Measurements from ENCODE around the gene NUDT14.

The NUDT14 gene

GRCh38 chr14:105196265-105196960, 15.3 kb upstream of the NUDT14 start:
- no peak for DNase-seq

GRCh38 chr14:105195522-105196264, 14.6 kb upstream of the NUDT14 start:
- DNase-seq = no peak

- no peak for DNase-seq
These were observed 13.9 kb upstream of the NUDT14 start for GRCh38 chr14:105195051-105195450.

GRCh38 chr14:105193916-105194782, 13.0 kb upstream of the NUDT14 start:
- DNase-seq = peak; percentile 30

- DNase-seq = no peak
These were observed 12.0 kb upstream of the NUDT14 start for GRCh38 chr14:105192866-105193731.

GRCh38 chr14:105187935-105188524, 6.9 kb upstream of the NUDT14 start:
- no peak for DNase-seq

GRCh38 chr14:105187116-105187515, 6.0 kb upstream of the NUDT14 start:
- DNase-seq = no peak

- no peak for DNase-seq
These were observed 4.9 kb upstream of the NUDT14 start for GRCh38 chr14:105185973-105186372.

- no peak for DNase-seq
These were observed 3.9 kb upstream of the NUDT14 start for GRCh38 chr14:105185001-105185400.

- no peak for DNase-seq
These were observed 3.3 kb upstream of the NUDT14 start for GRCh38 chr14:105184461-105184860.

- DNase-seq = no peak
These were observed 1.3 kb upstream of the NUDT14 start for GRCh38 chr14:105182296-105183020.

- no peak for DNase-seq
These were observed 610 bp upstream of the NUDT14 start for GRCh38 chr14:105181549-105182295.

- DNase-seq = no peak
These were observed 1.9 kb downstream of the NUDT14 start for GRCh38 chr14:105179191-105179590.

GRCh38 chr14:105178868-105179140, 2.3 kb downstream of the NUDT14 start:
- no peak for DNase-seq

GRCh38 chr14:105178069-105178867, 2.8 kb downstream of the NUDT14 start:
- no peak for DNase-seq

GRCh38 chr14:105177082-105177481, 4.0 kb downstream of the NUDT14 start:
- DNase-seq = no peak

GRCh38 chr14:105176513-105176912, 4.6 kb downstream of the NUDT14 start:
- no peak for DNase-seq

GRCh38 chr14:105173901-105174894, 6.9 kb downstream of the NUDT14 start:
- peak; percentile 68 for DNase-seq

GRCh38 chr14:105173145-105173544, 8.0 kb downstream of the NUDT14 start:
- DNase-seq = no peak
